HepG2 (cell line): ENCODE results near the gene SMLR1. TPM values are rescaled to one million over a fixed set of nuclear protein-coding genes. Genes with fewer than 3 reads are reported as not detected.
A peak's percentile ranks its signal among the peaks of the same experiment; 100 is the strongest.

Experiments
- FOXP4 ChIP-seq: sonication (generic); formaldehyde crosslinking; IDR thresholded peaks from 2 replicates; pipeline ENCODE4 v1.4.0; 2020; ENCODE audit warnings: missing genetic modification reagents
- HNF1A ChIP-seq, 2 experiments: sonication (generic) in 1 of 2; formaldehyde crosslinking in 1 of 2; IDR thresholded peaks; 2 replicates each; pipeline versions ENCODE4 v1.4.0 to v1.6.1; 2016 to 2020; ENCODE audit warnings: borderline replicate concordance in 1 of 2, low read depth in 1 of 2, mild to moderate bottlenecking in 1 of 2, missing genetic modification reagents in 1 of 2
- IRF2 ChIP-seq: IDR thresholded peaks from 2 replicates; pipeline ENCODE4 v1.6.1; 2018; ENCODE audit warnings: missing genetic modification reagents, missing compliant biosample characterization
- KAT8 ChIP-seq: IDR thresholded peaks from 2 replicates; pipeline ENCODE4 v1.6.1; 2016; ENCODE audit warnings: missing genetic modification reagents, missing compliant biosample characterization
- NCOA1 ChIP-seq: sonication (generic); formaldehyde crosslinking; IDR thresholded peaks from 2 replicates; pipeline ENCODE4 v1.9.0; 2021; ENCODE audit warnings: missing genetic modification reagents
- NONO ChIP-seq, 2 experiments: fragments of 450-650 bp in 1 of 2; sonication (generic) in 1 of 2; formaldehyde crosslinking in 1 of 2; IDR thresholded peaks in 1 of 2; conservative IDR thresholded peaks in 1 of 2; 2 replicates each; pipeline versions ENCODE4 v1.6.1 to v1.8.0; 2017 to 2022; ENCODE audit warnings: mild to moderate bottlenecking in 1 of 2, missing genetic modification reagents in 1 of 2, moderate library complexity in 1 of 2
- PBX3 ChIP-seq: sonication (generic); formaldehyde crosslinking; IDR thresholded peaks from 2 replicates; pipeline ENCODE4 v1.8.1; 2023; ENCODE audit warnings: missing genetic modification reagents, inconsistent platforms, borderline replicate concordance
- POLR2AphosphoS5 ChIP-seq: IDR thresholded peaks from 2 replicates; pipeline ENCODE4 v1.6.1; 2012; ENCODE audit warnings: low read depth, low read length
- RARA ChIP-seq: IDR thresholded peaks from 2 replicates; pipeline ENCODE4 v1.6.1; 2016; ENCODE audit warnings: missing genetic modification reagents, missing compliant biosample characterization
- SALL2 ChIP-seq: sonication (generic); formaldehyde crosslinking; IDR thresholded peaks from 2 replicates; pipeline ENCODE4 v1.8.1; 2023; ENCODE audit warnings: mild to moderate bottlenecking, missing genetic modification reagents, inconsistent platforms
- SIN3A ChIP-seq: IDR thresholded peaks from 2 replicates; pipeline ENCODE4 v1.6.1; 2011; ENCODE audit warnings: low read depth, mild to moderate bottlenecking, control low read depth, low read length, borderline replicate concordance
- SNAI1 ChIP-seq: sonication (generic); formaldehyde crosslinking; IDR thresholded peaks from 2 replicates; pipeline ENCODE4 v1.5.0; 2020; ENCODE audit warnings: mild to moderate bottlenecking, missing genetic modification reagents, borderline replicate concordance
- SPEN ChIP-seq: sonication (generic); formaldehyde crosslinking; IDR thresholded peaks from 2 replicates; pipeline ENCODE4 v1.5.1; 2020; ENCODE audit warnings: low read depth, mild to moderate bottlenecking, missing genetic modification reagents
- SUZ12 ChIP-seq: fragments of 150-350 bp; IDR thresholded peaks from 2 replicates; pipeline ENCODE4 v1.6.1; 2014; ENCODE audit warnings: low read depth, low read length
- YEATS4 ChIP-seq: sonication (generic); formaldehyde crosslinking; IDR thresholded peaks from 2 replicates; pipeline ENCODE4 v1.4.0; 2020; ENCODE audit warnings: missing genetic modification reagents, borderline replicate concordance
- ZFP82 ChIP-seq: sonication (generic); formaldehyde crosslinking; IDR thresholded peaks from 2 replicates; pipeline ENCODE4 v1.5.1; 2020; ENCODE audit warnings: mild to moderate bottlenecking, missing genetic modification reagents, borderline replicate concordance
- ZNF138 ChIP-seq: sonication (generic); formaldehyde crosslinking; IDR thresholded peaks from 2 replicates; pipeline ENCODE4 v1.5.0; 2020; ENCODE audit warnings: mild to moderate bottlenecking, low read depth, missing genetic modification reagents
- ZNF34 ChIP-seq: sonication (generic); formaldehyde crosslinking; IDR thresholded peaks from 2 replicates; pipeline ENCODE4 v1.4.0; 2020; ENCODE audit warnings: mild to moderate bottlenecking, missing genetic modification reagents, borderline replicate concordance
- ZNF501 ChIP-seq: sonication (generic); formaldehyde crosslinking; IDR thresholded peaks from 2 replicates; pipeline ENCODE4 v1.5.1; 2020; ENCODE audit warnings: mild to moderate bottlenecking, moderate library complexity, missing genetic modification reagents
- ZNF644 ChIP-seq: IDR thresholded peaks from 2 replicates; pipeline ENCODE4 v1.6.1; 2016; ENCODE audit warnings: low read depth
- ZNF709 ChIP-seq: sonication (generic); formaldehyde crosslinking; IDR thresholded peaks from 2 replicates; pipeline ENCODE4 v1.5.0; 2020; ENCODE audit warnings: mild to moderate bottlenecking, missing genetic modification reagents
- polyA plus RNA-seq, 8 experiments: library from polyadenylated mRNA; depleted of rRNA in 3 of 8; stranded (reverse) in 7 of 8; unstranded in 1 of 8; fragments of >200 nt; fragmentation: Illumina TruSeq in 4 of 8; extraction: Trizol in 4 of 8; gene quantifications; 2 replicates each; pipeline versions ENCODE4 v1.2.1 to v1.2.3, GENCODE V29; 2011 to 2016; ENCODE audit warnings: low read depth in 4 of 8, missing spikeins in 1 of 8, mixed read lengths in 1 of 8; ENCODE audit not compliant: insufficient read depth in 1 of 8
- total RNA-seq, 5 experiments: library from RNA; depleted of rRNA; stranded (reverse); fragments of >200 nt; fragmentation: Illumina TruSeq; extraction: Trizol; gene quantifications; 2 replicates each; pipeline ENCODE4 v1.2.3, GENCODE V29; 2016; ENCODE audit warnings: low read depth in 1 of 5

Gene SMLR1
- total and polyA plus RNA-seq, 2 of the 13 experiments (the other 11 are each of a cell fraction or from before 2014, with no cell fraction given), result 41.8 to 104 TPM

- TF ChIP-seq HNF1A (IDR thresholded peaks at IDR 0.05; ENCODE audit: low read depth) (peak; percentile 55; the same call in 1 of the 2 replicates), HNF1A (CRISPR knock-in tag; IDR thresholded peaks at IDR 0.05; ENCODE audit: borderline replicate concordance) (peak; percentile 46; the same call in 1 of the 2 replicates), ZNF34 (CRISPR knock-in tag) (no peak), ZNF138 (CRISPR knock-in tag) (0 out of 2 replicates have a peak, but pooled peaks have one; percentile 49), PBX3 (no peak), ZNF644 (CRISPR knock-in tag) (peak; percentile 81), ZNF501 (CRISPR knock-in tag) (peak; percentile 83), RARA (CRISPR knock-in tag) (peak; percentile 96), ZNF709 (CRISPR knock-in tag) (peak; percentile 82), SNAI1 (CRISPR knock-in tag) (peak; percentile 70; the same call in 1 of the 2 replicates), POLR2AphosphoS5 (peak; percentile 50; the same call in 1 of the 2 replicates), NCOA1 (peak; percentile 72; the same call in 1 of the 2 replicates), YEATS4 (CRISPR knock-in tag) (peak; percentile 25; the same call in 1 of the 2 replicates), SPEN (CRISPR knock-in tag) (peak; percentile 22; the same call in 1 of the 2 replicates), SIN3A (no peak), SUZ12 (no peak), FOXP4 (CRISPR knock-in tag) (peak; percentile 86), SALL2 (CRISPR knock-in tag) (peak; percentile 14; the same call in 1 of the 2 replicates), NONO (IDR thresholded peaks at IDR 0.05) (no peak), NONO (CRISPR knock-in tag; conservative IDR thresholded peaks at IDR 0.05) (peak; percentile 63; the same call in 1 of the 2 replicates), IRF2 (peak; percentile 81), ZFP82 (0 out of 2 replicates have a peak, but pooled peaks have one; percentile 28), KAT8 (peak; percentile 63; the same call in 1 of the 2 replicates)
Measured at GRCh38 chr6:130853555-130854183, 26.5 kb downstream of the SMLR1 start (continued).
